HG02943 (cell line): ENCODE measurements around the gene CKS1B.

Source experiments
- ATAC-seq: cut with Tn5 transposase; IDR thresholded peaks from one replicate; pipeline ENCODE4 v1.9.1; 2021; ENCODE audit warnings: mild to moderate bottlenecking, low read depth, moderate library complexity; ENCODE audit not compliant: unreplicated experiment

CKS1B gene

GRCh38 chr1:155011004-155011416 is 36.5 kb downstream of the CKS1B start:
- ATAC-seq, result no peak

- no peak for ATAC-seq
Measured at GRCh38 chr1:155011437-155012025, 37.0 kb downstream of the CKS1B start.

- no peak for ATAC-seq
Measured at GRCh38 chr1:155012026-155012546, 37.6 kb downstream of the CKS1B start.

GRCh38 chr1:155012776-155013602 is 38.5 kb downstream of the CKS1B start:
- no peak for ATAC-seq

GRCh38 chr1:155013632-155014031 is 39.2 kb downstream of the CKS1B start:
- no peak for ATAC-seq

- ATAC-seq, result no peak
Measured at GRCh38 chr1:155014709-155015508, 40.4 kb downstream of the CKS1B start.

- ATAC-seq, result no peak
Measured at GRCh38 chr1:155015527-155016230, 41.2 kb downstream of the CKS1B start.

- ATAC-seq, result no peak
Measured at GRCh38 chr1:155016231-155016831, 41.9 kb downstream of the CKS1B start.

- peak; percentile 58 for ATAC-seq
Measured at GRCh38 chr1:155017041-155017945, 42.8 kb downstream of the CKS1B start.

GRCh38 chr1:155017946-155018316 is 43.5 kb downstream of the CKS1B start:
- no peak for ATAC-seq

GRCh38 chr1:155018617-155019348 is 44.3 kb downstream of the CKS1B start:
- ATAC-seq, result no peak

- no peak for ATAC-seq
Measured at GRCh38 chr1:155019377-155020245, 45.1 kb downstream of the CKS1B start.

GRCh38 chr1:155022136-155022926 is 47.9 kb downstream of the CKS1B start:
- ATAC-seq, result no peak

GRCh38 chr1:155022927-155023236 is 48.4 kb downstream of the CKS1B start:
- no peak for ATAC-seq

GRCh38 chr1:155023627-155024026 is 49.1 kb downstream of the CKS1B start:
- ATAC-seq, result no peak

GRCh38 chr1:155024315-155024714 is 49.8 kb downstream of the CKS1B start:
- ATAC-seq, result no peak

GRCh38 chr1:155026154-155026553 is 51.7 kb downstream of the CKS1B start:
- ATAC-seq, result no peak
